HG02973 (cell line): ENCODE results near the gene ZBTB8OS.
"Not testable (repeated sequence)": the region's sequence is repeated elsewhere in the genome, so short reads cannot be mapped to it uniquely, and the experiment has no call there.

Source experiments
- ATAC-seq: cut with Tn5 transposase; IDR thresholded peaks from one replicate; pipeline ENCODE4 v1.9.1; 2021; ENCODE audit warnings: moderate library complexity; ENCODE audit not compliant: unreplicated experiment

ZBTB8OS gene

DNA sequence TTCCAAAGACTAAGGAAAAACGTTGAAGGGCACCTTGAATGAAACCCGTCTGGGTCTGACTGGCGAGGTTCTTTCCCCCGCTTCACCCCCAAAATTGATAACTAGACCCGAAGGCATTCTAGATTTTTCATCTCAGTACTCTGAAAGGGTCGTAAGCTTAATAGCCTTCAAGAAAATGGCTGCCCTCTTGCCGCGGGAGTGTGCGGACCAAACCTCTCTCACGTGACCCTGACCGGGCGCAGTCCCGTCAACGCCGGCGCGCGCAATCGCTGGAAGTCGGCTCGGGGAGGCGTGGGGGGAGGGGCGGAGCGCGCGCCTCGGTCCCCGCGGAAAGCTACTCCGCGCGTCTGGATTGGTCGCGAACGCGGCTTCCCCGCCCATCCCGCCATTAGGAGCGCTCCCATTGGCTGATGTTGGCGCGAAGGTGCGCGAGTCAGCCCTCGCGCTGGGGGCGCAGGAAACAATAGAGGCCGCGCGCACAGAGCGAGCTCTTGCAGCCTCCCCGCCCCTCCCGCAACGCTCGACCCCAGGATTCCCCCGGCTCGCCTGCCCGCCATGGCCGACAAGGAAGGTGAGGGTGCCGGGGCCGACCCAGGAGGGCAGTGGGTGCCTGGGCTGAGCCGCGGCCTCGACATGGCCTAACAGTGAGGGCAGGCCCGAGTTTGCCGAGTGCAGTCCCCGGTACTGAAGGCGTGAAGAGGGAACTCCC lies 556 bp upstream of the ZBTB8OS start, which contains the start of gene RBBP4:
TSS of gene RBBP4 (plus strand) at position 457 of the 709 bp plus-strand sequence. CDS start at position 556, 99 bp downstream.
- peak; percentile 74 for ATAC-seq

GRCh38 chr1:32647308-32648134 lies 2.8 kb downstream of the ZBTB8OS start:
- no peak for ATAC-seq

DNA sequence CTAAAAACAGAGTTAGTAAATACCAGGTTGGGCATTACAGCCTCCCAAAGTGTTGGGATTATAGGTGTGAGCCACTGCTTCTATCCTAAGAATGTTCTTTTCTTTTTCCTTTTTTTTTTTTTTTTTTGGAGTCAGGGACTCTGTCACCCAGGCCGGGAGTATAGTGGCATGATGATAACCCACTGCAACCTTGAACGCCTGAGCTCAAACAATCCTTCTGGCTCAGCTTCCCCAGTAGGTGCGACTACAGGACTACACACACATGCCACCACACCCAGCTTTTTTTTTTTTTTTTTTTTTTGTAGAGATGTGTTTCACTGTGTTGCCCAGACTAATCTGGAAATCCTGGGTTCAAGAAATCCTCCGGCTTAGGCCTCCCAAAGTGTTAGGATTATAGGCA lies 5.9 kb downstream of the ZBTB8OS start:
- no peak for ATAC-seq

DNA sequence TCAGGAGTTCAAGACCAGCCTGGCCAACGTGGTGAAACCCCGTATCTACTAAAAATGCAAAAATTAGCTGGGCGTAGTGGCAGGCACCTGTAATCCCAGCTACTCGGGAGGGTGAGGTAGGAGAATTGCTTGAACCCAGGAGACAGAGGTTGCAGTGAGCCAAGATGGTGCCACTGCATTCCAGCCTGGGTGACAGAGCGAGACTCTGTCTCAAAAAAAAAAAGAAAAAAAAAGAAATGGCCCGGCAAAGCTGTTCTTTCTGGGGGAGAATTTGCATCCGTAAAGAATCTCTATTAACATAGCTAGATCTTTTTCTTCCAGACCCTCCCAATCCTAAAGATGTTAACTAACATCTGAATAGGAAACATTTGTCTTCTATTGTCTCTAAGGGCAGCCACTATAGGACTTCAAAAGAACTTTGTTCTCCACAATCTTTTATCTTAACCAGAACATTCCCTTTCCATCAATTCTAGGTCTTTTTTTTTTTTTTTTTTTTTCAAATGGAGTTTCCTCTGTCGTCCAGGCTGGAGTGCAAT lies 8.0 kb downstream of the ZBTB8OS start:
- ATAC-seq = not testable (repeated sequence)

DNA sequence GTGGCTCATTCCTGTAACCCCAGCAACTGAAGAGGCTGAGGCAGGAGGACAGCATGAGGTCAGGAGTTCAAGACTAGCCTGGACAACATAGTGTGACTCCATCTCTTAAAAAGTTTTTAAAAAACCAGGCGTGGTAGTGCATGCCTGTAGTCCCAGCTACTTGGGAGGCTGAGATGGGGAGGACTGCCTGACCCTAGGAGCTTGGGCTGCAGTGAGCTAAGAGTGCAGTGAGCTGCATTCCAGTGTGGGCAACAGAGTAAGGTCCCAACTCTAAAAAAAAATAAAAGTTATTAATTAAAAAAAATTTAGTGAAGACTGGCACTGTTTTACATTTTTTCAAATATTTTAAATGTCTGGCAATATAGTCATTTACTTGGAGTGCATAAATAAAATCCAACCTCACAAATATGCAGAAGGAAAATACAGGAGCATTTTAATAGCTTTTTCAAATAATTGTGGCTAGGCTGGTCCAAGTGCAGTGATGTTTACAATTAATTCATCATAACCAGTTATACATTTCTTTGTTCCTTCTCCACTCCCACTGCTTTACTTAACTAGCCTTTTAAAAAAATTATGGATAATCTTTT lies 10.8 kb downstream of the ZBTB8OS start:
- ATAC-seq = no peak

DNA sequence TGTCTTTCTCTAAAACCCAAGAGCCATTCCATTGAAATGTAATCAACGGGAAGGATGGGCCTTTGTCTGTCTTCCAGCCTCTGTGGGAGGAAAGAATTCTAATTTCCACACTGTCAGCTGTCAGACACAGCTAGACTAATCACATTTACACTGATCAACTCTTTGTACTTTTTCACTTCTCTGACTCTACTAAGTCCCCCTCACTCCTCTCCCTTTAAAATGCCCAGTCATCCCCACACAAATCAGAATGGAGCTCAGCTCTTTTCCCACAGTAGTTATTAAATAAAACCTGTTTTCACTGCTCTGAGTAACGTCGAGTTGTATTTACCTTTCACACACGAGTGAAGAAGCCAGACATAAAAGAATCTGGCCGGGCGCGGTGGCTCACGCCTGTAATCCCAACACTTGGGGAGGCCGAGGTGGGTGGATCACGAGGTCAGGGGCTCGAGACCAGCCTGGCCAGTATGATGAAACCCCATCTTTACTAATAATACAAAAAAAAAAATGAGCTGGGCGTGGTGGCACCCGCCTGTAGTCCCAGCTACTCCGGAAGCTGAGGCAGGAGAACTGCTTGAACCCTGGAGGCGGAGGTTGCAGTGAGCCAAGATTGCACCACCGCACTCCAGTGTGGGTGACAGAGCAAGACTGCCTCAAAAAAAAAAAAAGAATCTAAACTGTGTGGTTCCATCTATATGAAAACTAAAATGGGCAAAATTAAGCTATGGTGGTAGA lies 13.3 kb downstream of the ZBTB8OS start:
- no peak for ATAC-seq

DNA sequence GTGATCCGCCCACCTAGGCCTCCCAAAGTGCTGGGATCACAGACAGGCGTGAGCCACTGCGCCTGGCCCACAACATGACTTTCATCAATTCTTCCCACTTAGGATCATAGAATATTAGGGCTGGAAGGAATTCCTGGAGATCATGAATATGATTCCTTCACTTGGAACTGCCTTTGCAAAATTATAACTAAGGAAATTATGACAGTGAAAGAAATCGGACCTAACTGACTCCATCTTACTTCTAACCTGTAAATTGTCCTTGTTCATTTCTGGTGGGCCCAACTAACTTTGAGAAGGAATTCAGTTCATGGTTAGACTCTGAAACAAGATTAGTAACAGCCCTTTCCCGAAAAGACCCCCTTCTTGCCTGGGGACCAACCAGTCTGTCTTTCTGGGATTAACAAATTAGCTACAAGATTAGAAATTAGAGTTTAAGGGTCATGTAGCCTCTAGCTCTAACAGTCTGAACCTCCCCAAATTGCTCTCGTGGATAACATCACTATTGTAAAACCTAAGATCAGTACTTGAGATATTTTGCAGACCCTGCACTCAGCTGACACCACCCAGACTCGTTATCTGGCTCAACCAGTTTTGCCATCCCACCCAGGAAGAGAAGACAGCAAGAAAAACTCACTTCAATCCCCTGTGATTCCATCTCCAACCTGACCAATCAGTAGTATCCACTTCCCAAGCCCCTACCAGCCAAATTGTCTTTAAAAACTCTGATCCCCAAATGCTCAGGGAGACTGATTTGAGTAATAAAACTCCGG lies 14.7 kb downstream of the ZBTB8OS start:
- ATAC-seq = no peak

DNA sequence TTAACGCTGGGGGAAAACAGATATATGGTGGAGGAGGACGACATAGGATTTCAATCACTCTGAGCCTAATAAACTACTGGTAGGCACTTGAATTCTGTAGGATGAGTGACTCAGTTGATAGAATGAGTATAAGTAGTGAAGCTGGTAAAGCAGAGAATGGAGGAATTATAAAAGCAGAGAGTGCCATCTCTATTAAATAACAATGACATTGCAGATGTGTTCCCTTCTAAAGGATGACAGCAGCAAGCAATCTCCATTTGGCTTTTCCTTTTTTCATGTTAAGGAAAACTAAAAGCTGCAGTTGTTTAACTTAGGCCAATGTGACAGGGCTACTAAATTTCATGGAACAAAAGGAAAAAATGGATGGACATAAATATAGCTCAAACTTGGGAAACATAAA lies 17.5 kb downstream of the ZBTB8OS start:
- ATAC-seq = no peak

- not testable (repeated sequence) for ATAC-seq
Observed at GRCh38 chr1:32630173-32630572, 20.2 kb downstream of the ZBTB8OS start.

DNA sequence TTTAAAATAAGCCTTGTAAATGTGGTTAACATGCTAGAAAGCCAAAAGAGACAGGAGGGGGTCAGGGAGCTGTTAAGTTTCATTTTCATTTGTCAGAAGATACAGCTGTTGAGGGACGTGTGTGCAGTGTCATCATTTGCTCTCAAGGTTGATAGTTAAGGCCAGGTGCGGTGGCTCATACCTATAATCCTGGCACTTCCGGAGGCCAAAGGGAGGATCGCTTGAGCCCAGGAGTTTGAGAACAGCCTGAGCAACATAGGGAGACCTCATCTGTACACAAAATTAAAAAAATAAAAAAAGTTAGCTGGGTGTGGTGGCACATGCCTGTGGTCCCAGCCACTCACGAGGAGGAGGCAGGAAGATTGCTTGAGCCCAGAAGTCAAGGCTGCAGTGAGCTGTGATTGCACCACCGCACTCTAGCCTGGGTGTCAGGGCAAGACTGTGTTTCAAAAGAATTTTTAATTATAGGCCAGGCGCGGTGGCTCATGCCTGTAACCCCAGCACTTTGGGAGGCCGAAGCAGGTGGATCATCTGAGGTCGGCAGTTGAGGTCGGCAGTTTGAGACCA lies 22.7 kb downstream of the ZBTB8OS start:
- peak; percentile 61 for ATAC-seq

GRCh38 chr1:32626176-32626575 lies 24.2 kb downstream of the ZBTB8OS start:
- no peak for ATAC-seq

- ATAC-seq = no peak
Observed at GRCh38 chr1:32623775-32624174, 26.6 kb downstream of the ZBTB8OS start.

GRCh38 chr1:32622806-32623681 lies 27.3 kb downstream of the ZBTB8OS start:
- no peak for ATAC-seq

DNA sequence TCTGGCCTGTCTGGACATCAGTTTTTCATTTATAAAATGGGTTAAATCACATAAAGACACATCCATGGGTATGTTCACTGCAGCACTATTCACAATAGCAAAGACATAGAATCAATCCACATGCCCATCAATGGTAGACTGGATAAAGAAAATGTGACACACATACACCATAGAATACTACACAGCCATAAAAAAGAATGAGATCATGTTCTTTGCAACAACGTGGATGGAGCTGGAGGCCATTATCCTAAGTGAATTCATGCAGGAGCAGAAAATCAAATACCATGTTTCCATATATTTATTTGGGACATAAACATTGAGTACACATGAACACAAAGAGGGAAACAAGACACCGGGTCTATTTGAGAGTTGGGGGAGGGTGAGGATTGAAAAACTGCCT lies 28.1 kb downstream of the ZBTB8OS start:
- no peak for ATAC-seq

GRCh38 chr1:32619701-32620485 lies 30.5 kb downstream of the ZBTB8OS start:
- no peak for ATAC-seq

GRCh38 chr1:32618673-32619221 lies 31.6 kb downstream of the ZBTB8OS start:
- ATAC-seq = no peak

DNA sequence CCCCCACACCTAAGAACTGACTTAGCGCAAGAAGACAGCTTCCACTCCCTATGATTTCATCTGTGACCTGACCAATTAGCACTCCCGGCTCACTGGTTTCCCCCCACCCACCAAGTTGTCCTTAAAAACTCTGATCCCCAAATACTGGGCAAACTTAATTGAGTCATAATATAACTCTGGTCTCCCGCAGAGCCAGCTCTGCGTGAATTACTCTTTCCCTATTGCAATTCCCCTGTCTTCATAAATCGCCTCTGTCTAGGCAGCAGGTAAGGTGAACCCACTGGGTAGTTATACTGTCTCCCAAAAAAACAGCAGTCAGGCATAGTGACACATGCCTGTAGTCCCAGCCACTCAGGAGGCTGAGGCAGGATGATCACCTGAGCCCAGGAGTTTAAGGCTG lies 36.9 kb downstream of the ZBTB8OS start:
- no peak for ATAC-seq
